HG02970 (cell line): ENCODE data around the gene MBNL1.
A peak's percentile ranks its signal among the peaks of the same experiment; 100 is the strongest.

Source experiments
- ATAC-seq: cut with Tn5 transposase; IDR thresholded peaks from one replicate; pipeline ENCODE4 v1.9.1; 2021; ENCODE audit warnings: mild to moderate bottlenecking, moderate library complexity, moderate number of reproducible peaks; ENCODE audit not compliant: unreplicated experiment, low FRiP score

MBNL1 gene

DNA sequence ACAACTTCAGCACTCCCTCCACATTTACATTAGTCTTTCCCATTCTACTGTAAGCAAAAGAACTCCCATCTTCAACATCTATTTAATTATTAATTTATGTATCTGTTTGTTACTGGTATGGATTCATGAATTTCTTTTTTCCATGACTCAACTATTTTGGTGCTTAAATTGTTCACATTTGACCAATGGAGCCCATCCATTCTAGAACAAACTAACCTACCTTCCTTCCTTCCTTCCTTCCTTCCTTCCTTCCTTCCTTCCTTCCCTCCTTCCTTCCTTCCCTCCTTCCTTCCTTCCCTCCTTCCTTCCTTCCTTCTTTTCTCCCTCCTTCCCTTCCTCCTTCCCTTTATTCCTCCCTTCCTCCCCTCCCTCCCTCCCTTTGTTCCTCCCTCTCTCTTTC, 16.8 kb upstream of the MBNL1 start:
- ATAC-seq = no peak

DNA sequence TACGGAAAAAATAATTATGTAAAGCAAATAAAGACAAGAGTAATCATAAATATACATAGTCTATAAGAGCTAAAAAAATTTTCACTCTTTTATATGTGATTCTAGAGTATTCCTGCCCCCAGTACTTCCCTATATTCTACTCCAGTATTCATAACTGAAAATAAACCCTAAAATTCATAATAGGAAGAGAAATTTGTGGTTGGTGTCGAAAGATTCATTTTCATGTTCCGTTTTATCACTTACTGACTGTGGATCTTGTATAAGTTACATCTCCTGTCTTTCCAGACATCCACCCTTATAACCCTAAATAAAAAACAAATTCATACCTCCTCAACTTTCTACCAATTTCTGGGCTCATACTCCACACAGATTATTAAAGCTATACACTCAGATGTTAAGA, 16.0 kb upstream of the MBNL1 start:
- no peak for ATAC-seq

DNA sequence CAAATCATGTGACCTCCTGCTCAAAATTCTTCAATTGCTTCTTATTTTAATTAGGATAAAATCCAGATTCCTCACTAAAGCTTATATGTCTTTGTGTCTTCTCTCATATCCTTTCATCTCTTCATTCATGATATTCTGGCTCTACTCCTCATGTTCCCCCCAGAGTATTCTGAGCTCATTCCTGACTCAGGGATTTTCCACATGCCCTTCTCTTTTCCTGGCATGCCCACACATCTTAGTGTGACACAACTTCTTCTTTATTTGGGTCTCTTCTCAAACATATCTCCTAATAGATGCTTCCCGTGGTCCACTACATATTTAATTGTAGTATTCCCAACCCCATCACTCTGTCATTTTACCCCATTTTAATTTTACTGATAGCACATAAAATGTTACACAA, 15.2 kb upstream of the MBNL1 start:
- no peak for ATAC-seq

DNA sequence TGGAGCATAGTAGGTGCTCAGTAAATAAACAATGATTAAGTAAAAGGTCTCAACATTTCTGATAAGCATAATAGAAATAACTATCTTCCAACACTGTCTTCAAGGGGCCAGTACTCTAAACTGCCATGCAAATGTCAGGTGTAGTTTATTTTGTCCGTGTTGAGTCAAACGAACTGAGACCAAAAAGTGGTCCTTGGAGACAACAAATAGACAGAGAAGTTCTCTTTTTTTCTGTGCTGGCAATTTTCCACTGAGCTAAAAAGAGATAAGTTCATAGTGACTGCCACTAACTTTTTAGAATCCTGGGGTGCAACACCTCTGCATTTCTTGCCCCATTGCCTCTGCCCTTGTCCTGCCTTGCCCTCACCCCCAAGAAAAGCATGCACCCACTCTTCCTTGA, 14.7 kb upstream of the MBNL1 start:
- no peak for ATAC-seq

DNA sequence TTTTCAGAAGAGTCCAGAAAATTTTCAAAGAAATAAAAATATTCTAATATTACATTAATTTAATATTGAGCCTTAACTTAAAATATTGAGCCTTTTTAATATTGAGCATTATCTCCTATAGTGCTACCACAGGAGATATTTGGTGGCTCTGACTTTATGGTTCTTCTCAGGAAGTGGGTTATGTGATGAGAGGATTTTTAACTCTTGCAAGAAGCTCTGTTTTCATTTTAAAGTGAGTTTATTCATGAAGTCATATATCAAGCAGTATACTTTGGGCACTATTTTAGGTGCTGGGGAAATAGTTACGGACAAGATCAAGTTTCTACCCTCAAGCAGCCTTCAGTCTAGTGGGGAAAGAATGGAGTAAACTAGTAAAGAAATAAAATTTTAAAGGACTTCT, 13.4 kb upstream of the MBNL1 start:
- no peak for ATAC-seq

DNA sequence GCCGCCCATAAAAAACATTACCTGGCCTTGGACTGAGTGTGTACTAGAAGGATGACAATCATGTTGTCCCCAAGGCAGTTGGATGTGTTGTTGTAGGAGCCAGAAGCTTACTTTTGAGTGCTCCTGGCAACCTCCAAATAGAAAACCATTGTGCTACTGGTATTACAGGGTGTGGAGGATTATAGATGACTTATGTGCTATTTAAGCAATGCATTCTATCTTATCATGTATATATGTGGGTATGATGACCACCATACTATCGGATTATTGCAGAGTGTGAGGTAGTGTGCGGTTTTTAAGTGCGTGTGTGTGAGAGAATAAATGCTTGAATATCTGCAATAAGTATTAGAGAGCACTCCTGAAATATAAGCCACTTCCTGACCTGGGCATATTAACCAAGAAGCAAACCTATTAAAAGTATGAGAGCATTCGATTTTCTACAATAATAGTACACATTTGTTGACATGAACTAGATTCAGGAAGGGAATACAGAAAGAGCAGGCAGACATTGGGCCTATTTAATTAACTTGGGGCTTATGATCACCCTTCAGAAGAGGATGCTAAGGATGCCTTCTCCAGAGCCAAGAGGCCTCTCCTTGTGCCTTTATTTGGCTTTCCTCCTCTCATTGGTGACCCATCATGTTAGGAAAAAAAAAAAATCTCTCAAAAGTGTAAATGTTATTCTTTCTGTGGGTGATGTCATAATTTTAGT, 11.7 kb upstream of the MBNL1 start:
- ATAC-seq = no peak

DNA sequence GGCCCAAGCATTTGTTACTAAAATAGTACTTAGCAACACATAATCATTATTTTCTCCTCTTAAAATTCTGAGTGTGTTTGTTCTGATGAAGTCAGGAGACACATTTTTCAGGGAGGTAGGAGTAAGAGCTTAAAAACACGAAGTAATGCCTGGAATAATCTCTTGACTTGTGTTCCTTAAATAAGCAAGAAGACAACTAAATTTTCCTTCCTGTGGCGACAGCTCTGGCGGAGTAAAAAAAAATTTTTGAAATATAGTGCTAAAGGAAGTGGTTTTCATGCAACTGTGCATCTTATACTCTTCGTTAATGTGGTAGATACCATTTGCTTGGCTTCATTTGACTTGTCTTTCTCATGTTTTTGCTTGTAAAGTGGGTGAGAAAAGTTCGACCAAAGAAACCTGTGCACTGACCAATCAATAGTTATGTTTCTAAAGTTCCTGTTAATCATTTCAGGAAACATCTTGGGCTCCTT, 11.1 kb upstream of the MBNL1 start:
- ATAC-seq = peak; percentile 62

DNA sequence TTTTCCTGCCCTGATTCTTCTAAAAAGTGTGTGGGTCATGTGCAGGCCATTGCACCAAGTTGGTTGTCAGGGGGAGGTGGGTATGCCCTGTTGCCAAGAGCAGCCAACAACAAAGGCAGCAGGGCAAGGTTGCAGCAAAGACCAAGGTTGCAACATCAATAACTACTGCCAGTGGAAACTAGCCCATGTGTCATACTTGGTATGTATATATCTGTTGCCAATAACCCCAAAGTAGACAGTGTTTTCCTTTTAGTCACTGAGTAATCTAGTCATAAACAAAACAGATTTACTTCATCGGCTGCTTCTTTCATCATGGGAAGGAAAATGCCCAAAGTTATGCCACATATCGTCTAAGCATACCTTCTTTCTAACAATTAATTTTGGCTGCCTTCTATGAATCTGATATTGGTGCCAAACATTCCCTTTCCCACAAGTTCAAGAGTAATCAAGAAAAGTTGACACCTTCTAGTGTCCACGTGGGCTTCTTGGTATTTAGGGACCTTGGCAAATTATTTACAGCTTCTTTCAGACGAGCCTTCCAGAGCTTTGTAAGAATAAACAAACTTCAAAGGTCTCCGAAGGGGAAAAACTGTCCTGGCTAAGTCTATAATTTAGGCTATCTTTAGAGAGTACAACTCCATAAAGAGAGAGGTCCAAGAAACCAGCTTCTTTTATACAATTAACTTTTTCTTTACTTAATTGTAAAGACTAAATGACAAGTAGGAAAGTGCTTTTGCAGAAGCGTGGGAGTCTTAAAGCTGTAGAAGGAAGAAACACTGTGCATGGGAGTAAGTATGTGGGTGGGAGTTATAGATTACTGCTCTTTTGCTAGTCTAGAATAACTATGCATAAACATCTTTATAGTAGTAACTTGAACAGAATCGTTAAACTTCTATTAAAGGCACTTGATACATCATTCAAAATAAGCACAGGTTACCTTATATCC, 10.0 kb upstream of the MBNL1 start:
- no peak for ATAC-seq

DNA sequence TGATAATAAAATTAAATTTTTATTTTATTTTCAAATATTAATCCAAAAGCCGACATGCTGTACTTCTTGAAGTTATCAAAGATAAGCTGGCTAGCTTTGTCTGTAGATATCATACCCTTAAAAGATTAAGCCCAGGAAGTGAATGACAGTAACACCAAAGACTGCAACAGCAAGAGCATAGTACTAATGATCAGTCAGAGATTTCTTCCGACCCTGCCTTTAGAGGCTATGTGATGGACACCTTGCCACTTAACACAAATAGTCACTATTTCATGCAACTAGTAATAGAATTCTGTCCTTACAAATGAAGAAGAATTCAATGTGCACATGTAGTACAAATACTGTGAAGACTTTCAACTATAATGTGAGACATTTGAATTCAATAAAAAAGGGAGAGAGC, 9.3 kb upstream of the MBNL1 start:
- no peak for ATAC-seq

DNA sequence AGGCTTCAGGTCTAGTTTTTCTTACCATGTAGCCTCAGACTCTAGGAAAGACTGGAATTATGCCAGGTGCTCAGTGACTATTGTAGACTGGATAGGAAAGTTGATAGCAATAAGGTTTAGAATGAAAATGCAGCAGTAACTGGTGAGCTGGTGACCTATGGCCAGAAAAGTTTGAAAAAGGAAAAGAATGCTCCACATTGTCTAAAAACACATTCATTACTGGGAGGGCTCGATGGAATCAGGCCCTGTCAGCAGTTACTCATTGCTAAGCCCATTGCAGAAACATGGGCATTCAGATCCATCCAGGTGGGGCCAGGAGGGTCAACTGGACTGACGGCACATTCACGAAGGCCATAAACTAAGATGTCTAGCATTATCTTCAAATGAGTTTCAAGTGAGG, 8.7 kb upstream of the MBNL1 start:
- ATAC-seq = no peak

DNA sequence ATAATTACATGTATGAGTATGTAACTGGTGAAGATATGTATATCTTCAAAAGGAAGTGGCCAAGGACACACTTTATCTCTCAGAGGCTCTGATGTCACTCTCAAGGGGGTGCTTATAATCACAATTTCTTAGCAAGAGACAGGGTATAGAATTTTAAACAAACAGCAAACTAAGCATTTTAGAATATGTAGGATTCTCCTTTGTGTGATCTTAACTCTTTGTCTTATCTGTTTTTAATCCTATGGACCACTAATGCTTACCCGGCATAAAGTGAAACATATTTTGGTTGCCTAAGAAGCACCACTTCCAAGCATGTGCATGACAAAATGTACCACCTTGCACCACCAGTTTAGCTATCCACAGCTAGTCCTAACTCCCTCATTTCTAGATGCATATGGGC, 8.2 kb upstream of the MBNL1 start:
- no peak for ATAC-seq

DNA sequence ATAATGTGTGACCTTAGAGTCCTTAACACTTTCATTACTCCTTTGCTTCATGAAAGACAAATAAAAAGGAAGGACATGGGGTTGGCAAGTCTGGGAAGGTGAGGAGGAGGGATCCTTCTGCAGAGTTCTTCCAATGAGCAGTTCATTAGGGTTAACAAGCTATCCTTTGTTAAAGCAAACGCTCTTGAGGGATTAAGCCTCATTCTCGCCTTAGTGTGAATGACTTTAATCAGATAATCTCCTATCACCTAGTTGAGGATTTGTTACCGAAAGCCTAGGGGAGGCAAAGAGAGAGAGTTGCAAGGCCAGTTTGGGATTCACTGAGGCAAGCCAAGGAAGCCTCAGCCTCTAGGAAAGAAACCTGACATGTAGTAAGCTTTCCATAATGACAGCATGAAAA, 7.4 kb upstream of the MBNL1 start:
- no peak for ATAC-seq

DNA sequence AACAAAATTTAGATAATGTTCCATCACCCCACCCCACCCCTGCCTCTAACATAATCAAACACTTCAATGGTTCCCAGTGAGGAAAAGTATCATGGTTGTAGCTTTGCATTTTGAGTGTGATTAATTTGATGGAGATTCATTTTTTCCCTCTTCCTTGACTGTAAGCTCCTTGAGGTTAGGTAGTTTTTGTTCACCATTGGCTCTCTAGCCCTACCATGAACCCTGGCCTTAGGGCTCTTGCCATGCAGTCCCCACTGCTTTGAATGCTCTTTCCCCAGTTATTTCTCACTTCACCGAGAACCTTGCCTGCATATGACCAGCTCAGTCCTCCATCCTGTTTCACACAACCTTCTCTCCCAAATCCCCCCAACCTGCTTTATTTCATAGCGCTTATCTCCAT, 5.0 kb upstream of the MBNL1 start:
- ATAC-seq = no peak

DNA sequence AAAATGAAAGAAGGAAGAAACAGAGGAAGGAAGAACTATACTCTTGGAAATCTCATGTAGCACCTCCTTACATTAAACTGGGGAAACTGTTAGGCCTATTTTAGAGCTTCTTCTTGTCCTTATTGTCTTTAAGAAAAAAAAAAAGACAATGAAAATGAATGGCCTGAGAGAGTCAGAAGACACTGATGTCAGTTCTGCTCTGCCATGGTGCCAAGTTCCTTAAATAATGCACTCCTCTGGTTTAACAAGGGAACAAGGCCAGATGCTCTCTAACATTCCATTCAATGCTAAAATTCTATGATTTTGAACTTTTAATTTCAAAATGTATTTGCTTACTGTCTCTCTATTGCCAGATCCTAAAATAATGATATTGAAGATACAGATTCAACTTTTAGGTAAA, 4.4 kb upstream of the MBNL1 start:
- ATAC-seq = no peak

DNA sequence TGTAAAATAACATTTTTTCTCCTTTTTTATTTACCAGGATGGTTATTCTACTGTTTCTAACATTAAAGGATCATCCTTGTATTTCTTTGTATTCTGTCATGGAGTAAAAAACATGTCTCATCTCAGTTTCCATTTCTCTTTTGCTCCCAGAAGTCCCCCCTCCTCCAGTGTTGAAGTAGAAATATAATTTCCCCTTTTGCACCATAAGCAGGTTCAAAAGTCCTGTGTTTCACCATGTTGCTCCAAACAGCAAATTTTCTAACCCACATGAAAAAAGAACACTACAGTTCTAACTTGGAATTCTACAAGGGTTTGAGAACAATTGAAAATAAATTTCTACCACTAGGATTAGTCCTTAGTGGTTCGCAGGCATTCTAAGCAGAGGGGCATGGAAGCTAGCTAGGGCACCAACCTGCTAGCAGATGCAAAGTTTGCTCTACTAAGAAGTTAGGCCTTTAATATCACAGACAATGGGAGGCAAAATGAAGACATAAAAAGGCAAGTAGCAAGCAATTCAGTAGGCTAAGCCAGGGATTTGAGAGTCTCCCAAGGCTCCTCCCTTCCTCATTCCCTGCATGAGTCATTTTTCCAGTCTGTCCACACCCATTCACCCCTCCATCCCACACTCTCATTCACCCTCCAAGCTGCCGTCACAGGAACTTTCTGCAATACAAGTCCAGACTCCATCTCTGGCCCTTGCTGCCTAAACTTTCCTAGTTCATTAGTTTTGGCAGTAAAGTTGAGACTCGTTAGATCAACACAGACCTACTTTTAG, 2.3 kb upstream of the MBNL1 start:
- ATAC-seq = no peak

DNA sequence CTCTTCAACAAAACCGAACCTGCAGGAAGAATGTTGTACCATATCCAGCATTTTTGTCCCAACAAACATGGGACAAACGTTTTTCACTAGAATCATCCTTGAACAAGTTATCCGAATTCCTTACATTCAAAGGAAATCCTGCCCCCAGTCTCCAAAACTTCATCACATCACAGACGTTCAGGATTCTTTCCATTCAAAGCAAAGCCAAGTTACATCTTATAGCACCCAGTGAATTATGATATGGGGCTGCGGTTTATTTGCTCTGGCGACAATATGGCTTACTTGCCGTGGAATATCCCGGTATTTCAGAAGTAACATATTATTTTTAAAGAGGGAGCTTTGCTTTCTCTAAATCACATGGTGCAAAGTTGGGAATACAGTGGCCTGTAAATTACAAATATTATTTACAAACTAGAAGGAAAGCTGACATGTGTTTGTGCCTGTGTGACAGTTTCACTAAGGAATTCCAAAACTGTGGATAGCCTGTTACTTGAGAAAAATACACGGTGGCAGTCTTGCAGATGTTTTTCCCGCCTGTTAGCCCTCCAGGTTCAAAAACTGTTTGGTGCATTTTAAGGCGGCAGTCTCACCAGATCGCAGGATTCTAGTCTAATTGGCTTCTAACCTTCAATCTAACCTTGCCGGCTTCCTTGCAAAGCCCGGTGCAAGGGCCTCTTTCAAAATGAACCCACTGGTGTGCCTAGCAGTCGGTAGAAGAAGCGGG, 736 bp upstream of the MBNL1 start:
- ATAC-seq = no peak

DNA sequence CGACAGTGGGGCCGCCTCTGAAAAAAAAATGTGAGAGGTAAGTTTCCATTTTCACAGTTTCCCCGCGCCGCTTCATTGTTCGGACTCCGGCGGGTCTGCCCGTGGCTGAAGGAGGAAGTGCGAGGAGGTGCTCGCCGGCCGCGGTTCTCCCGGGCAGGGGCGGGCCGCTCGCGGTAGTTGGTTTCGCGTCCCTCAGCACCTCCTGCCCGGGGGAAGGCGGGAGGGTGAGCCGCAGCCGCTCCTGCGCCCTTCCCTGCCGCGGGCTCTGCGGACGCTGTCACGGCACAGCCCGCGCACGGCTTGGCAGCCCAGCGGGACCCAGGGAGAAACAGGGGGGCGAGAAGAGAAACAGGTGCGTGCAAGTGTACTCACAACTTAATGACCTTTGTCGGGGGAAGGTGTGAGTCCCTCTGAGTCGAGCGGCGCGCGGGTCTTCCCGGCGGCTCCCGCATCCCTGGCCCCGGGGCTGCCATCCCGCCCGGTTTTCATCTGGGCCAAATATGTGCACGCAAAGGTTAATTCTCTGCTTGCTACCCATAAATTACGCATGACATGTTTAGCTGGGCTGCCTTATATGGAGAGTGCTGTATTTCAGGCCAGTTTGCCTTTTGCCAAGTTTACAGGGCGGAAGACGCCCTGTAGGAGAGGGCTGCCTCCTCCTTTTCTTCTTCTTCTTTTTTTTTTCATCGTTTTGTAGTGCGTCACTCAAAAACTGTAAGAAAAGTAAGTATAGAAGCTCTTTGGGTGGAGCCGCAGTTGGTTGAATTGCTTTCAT, 514 bp downstream of the MBNL1 start:
- ATAC-seq = peak; percentile 35

DNA sequence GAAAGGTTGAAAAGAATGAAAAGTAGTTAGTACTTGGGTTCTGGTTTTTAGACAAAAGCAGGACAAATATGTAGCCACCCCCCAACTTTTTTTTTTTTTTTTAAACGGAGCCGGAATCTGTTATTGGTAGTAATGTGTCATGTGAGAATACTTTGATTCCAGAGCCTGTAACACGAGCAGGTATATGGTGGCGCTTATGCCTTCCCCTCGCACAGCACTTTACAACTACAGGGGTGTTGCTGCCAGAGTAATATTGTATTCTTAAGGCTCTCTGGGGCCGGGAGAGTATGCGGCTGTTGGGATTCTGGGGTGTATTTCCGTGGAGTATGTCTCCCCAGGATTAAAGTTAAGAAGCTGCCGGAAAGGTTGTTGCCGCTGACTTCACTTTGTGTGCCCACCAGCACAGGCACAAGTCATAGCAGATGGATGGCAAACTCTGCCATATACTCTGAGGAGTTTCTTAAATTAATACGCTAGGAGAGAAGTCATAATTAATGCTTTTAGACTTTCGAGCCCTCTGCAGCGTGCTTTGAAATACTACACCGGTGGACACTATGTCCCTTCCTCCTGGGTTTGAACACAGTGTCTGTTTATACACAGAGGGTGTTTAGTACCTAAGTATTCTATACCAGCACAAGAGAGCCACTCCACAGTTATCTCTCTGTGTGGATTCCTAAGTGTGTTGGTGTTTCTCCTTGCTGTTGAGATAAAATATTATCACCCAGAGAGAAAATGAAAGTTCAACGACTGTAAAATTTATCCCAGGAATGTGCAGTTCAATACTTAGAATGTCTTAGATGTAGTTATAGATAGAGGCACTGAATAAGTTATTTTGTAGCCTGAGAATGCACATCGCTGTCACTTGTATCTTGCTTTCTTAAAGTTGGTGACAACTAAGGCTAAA, 1.4 kb downstream of the MBNL1 start:
- ATAC-seq = no peak

DNA sequence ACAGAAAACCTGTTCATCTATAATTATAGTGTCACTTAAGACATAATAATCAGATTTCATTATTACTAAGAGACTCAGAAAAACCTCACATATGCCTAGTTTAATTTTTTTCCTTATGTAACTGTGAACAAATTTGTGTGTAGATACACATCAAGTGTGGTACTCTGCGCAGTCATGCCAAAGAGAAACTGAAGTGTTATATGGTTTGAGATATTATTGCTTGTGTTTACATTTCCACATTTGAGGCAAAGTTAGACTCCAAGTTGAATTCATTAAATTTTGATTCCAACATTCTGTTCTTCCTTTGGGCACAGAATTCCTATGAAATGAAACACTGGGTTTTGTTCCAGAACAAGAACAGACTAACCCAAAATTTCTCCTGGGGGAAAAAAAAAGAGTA, 2.2 kb downstream of the MBNL1 start:
- no peak for ATAC-seq
